Measurements from ENCODE around the gene UBE2Z.
"Not testable (repeated sequence)": the region's sequence is repeated elsewhere in the genome, so short reads cannot be mapped to it uniquely, and the experiment has no call there.

Gene UBE2Z

GRCh38 chr17:48905987-48906515 is 2.2 kb upstream of the UBE2Z start:
- no peak for DNase-seq

- DNase-seq = peak; percentile 51
These were observed 527 bp upstream of the UBE2Z start for GRCh38 chr17:48907713-48908046.

- DNase-seq = no peak
These were observed 717 bp downstream of the UBE2Z start for GRCh38 chr17:48908853-48909394.

- DNase-seq = no peak
These were observed 1.6 kb downstream of the UBE2Z start for GRCh38 chr17:48909783-48910182.

GRCh38 chr17:48910370-48910769 is 2.2 kb downstream of the UBE2Z start:
- no peak for DNase-seq

GRCh38 chr17:48912476-48912875 is 4.3 kb downstream of the UBE2Z start:
- no peak for DNase-seq

- no peak for DNase-seq
These were observed 7.5 kb downstream of the UBE2Z start for GRCh38 chr17:48915459-48916282.

- DNase-seq = no peak
These were observed 17.2 kb downstream of the UBE2Z start for GRCh38 chr17:48925251-48925990.

GRCh38 chr17:48925991-48926342 is 17.8 kb downstream of the UBE2Z start:
- DNase-seq = no peak

GRCh38 chr17:48927978-48928745 is 20.0 kb downstream of the UBE2Z start:
- DNase-seq = no peak

- DNase-seq = no peak
These were observed 20.9 kb downstream of the UBE2Z start for GRCh38 chr17:48928876-48929811.

GRCh38 chr17:48929812-48930165 is 21.6 kb downstream of the UBE2Z start:
- no peak for DNase-seq

GRCh38 chr17:48930435-48930873 is 22.2 kb downstream of the UBE2Z start:
- no peak for DNase-seq

GRCh38 chr17:48933035-48933434 is 24.8 kb downstream of the UBE2Z start:
- no peak for DNase-seq

GRCh38 chr17:48944515-48945260 is 36.5 kb downstream of the UBE2Z start, which contains the start of gene SNF8:
Gene SNF8, minus strand, starts transcription at chr17:48944842. Its CDS starts 108 bp downstream, at chr17:48944734.
- DNase-seq = peak; percentile 42

GRCh38 chr17:48945261-48945651 is 37.0 kb downstream of the UBE2Z start:
- DNase-seq = not testable (repeated sequence)

- no peak for DNase-seq
These were observed 43.4 kb downstream of the UBE2Z start for GRCh38 chr17:48951572-48951971.

- DNase-seq = no peak
These were observed 44.7 kb downstream of the UBE2Z start for GRCh38 chr17:48952904-48953303.

- no peak for DNase-seq
These were observed 46.1 kb downstream of the UBE2Z start for GRCh38 chr17:48954300-48954755.

- no peak for DNase-seq
These were observed 52.8 kb downstream of the UBE2Z start for GRCh38 chr17:48960834-48961515.

All from NCI-H2081 treated with DMSO at 0.1 percent for 48 hours (cell line).